IMR-90 (cell line): ENCODE results near the gene KRTAP5-5. TPM values are rescaled to one million over a fixed set of nuclear protein-coding genes. Genes with fewer than 3 reads are reported as not detected.

Experiments used
- ATAC-seq: fragments of 200-7000 bp; cut with Tn5 transposase; 2 replicates; pipeline ENCODE4 v1.9.1; 2020; ENCODE audit warnings: low read depth, mild to moderate bottlenecking, moderate library complexity
- BruUV-seq: library from RNA; stranded (reverse); fragments of 400-500 nt; replicated peaks from 2 replicates; lab custom pipeline; 2021; lab: Mats Ljungman, UMichigan
- CTCF ChIA-PET: fragments of 300-600 bp; formaldehyde crosslinking; extraction: SDS; loops from one replicate; lab custom pipeline; 2021; ENCODE audit warnings: antibody characterized with exemption; lab: Yijun Ruan, JAX
- POLR2A ChIA-PET: fragments of 300-600 bp; sonication (Branson Sonifier 250); formaldehyde crosslinking; loops from one replicate; lab custom pipeline; 2022; ENCODE audit warnings: antibody characterized with exemption; ENCODE audit not compliant: unreplicated experiment; lab: Charles Lee
- DNase-seq: peaks from one replicate; pipeline ENCODE4 v3.0.0; 2013
- H2AFZ ChIP-seq: replicated peaks from 2 replicates; pipeline ENCODE3; 2013; ENCODE audit warnings: low read length, mild to moderate bottlenecking; ENCODE audit not compliant: poor library complexity
- H2AK5ac ChIP-seq: 2 replicates; pipeline ENCODE4 v1.6.1; 2013; ENCODE audit warnings: low read depth, low read length, inconsistent platforms
- H2AK9ac ChIP-seq: replicated peaks from 2 replicates; pipeline ENCODE3; 2013; ENCODE audit warnings: mild to moderate bottlenecking, low read depth, low read length, moderate library complexity; ENCODE audit not compliant: poor library complexity
- H2BK120ac ChIP-seq: 2 replicates; pipeline ENCODE4 v1.6.1; 2013; ENCODE audit warnings: low read depth, low read length, inconsistent platforms
- H2BK15ac ChIP-seq: 3 replicates; pipeline ENCODE4 v1.6.1; 2013; ENCODE audit warnings: low read depth, low read length, inconsistent platforms
- H2BK20ac ChIP-seq: 2 replicates; pipeline ENCODE4 v1.6.1; 2013; ENCODE audit warnings: low read depth, mild to moderate bottlenecking, inconsistent platforms, low read length, moderate library complexity
- H2BK5ac ChIP-seq: 2 replicates; pipeline ENCODE4 v1.6.1; 2013; ENCODE audit warnings: mild to moderate bottlenecking, low read depth, low read length, inconsistent platforms; ENCODE audit not compliant: poor library complexity, severe bottlenecking
- H3K14ac ChIP-seq: replicated peaks from 2 replicates; pipeline ENCODE4 v1.6.1; 2013; ENCODE audit warnings: low read depth, low read length, inconsistent platforms
- H3K18ac ChIP-seq: 2 replicates; pipeline ENCODE4 v1.6.1; 2013; ENCODE audit warnings: low read depth, low read length, control low read depth
- H3K23ac ChIP-seq: 2 replicates; pipeline ENCODE4 v1.6.1; 2013; ENCODE audit warnings: low read depth, low read length, inconsistent platforms
- H3K27ac ChIP-seq: 2 replicates; pipeline ENCODE4 v1.5.1; 2013; ENCODE audit warnings: mild to moderate bottlenecking, control low read depth, low read length; ENCODE audit not compliant: insufficient read depth
- H3K27me3 ChIP-seq: 2 replicates; pipeline ENCODE4 v1.6.1; 2013; ENCODE audit warnings: low read length; ENCODE audit not compliant: control insufficient read depth, insufficient read depth
- H3K36me3 ChIP-seq: 2 replicates; pipeline ENCODE4 v1.6.1; 2013; ENCODE audit warnings: low read length, mixed read lengths; ENCODE audit not compliant: control insufficient read depth, insufficient read depth
- H3K4ac ChIP-seq: 2 replicates; pipeline ENCODE4 v1.6.1; 2013; ENCODE audit warnings: low read depth, low read length, inconsistent platforms
- H3K4me1 ChIP-seq: 2 replicates; pipeline ENCODE4 v1.6.1; 2013; ENCODE audit warnings: low read length, mixed read lengths; ENCODE audit not compliant: control insufficient read depth, insufficient read depth
- H3K4me2 ChIP-seq: 2 replicates; pipeline ENCODE4 v1.6.1; 2013; ENCODE audit warnings: low read depth, mild to moderate bottlenecking, control low read depth, low read length, moderate library complexity
- H3K4me3 ChIP-seq: 2 replicates; pipeline ENCODE4 v1.5.1; 2013; ENCODE audit warnings: low read depth, mild to moderate bottlenecking, control low read depth, low read length, moderate library complexity; ENCODE audit not compliant: insufficient read depth
- H3K56ac ChIP-seq: 2 replicates; pipeline ENCODE4 v1.6.1; 2013; ENCODE audit warnings: low read length, inconsistent platforms; ENCODE audit not compliant: insufficient read depth; ENCODE audit errors: extremely low read depth
- H3K79me1 ChIP-seq, 2 experiments: 2 replicates each; pipeline ENCODE4 v1.6.1; 2013; ENCODE audit warnings: low read length in 2 of 2, inconsistent platforms in 1 of 2, low read depth in 1 of 2
- H3K9ac ChIP-seq: 2 replicates; pipeline ENCODE4 v1.6.1; 2013; ENCODE audit warnings: low read depth, low read length, control low read depth
- H3K9me1 ChIP-seq: 2 replicates; pipeline ENCODE4 v1.6.1; 2013; ENCODE audit warnings: low read length, inconsistent platforms; ENCODE audit not compliant: insufficient read depth
- H3K9me3 ChIP-seq: 2 replicates; pipeline ENCODE4 v1.6.1; 2013; ENCODE audit warnings: low read length; ENCODE audit not compliant: control insufficient read depth, insufficient read depth
- H4K20me1 ChIP-seq: 2 replicates; pipeline ENCODE4 v1.6.1; 2013; ENCODE audit warnings: low read length, inconsistent platforms; ENCODE audit not compliant: insufficient read depth
- H4K5ac ChIP-seq: 2 replicates; pipeline ENCODE4 v1.6.1; 2013; ENCODE audit warnings: mild to moderate bottlenecking, low read depth, low read length, control low read depth
- H4K8ac ChIP-seq, 2 experiments: 2 replicates each; pipeline ENCODE4 v1.6.1; 2013; ENCODE audit warnings: low read depth in 2 of 2, low read length in 2 of 2, control low read depth in 1 of 2, inconsistent platforms in 1 of 2
- H4K91ac ChIP-seq: 2 replicates; pipeline ENCODE4 v1.6.1; 2013; ENCODE audit warnings: low read depth, low read length, inconsistent platforms; ENCODE audit not compliant: insufficient read depth
- NFE2L2 ChIP-seq: fragments of 150-350 bp; IDR thresholded peaks from 2 replicates; pipeline ENCODE4 v1.6.1; 2016; ENCODE audit warnings: low read depth, mild to moderate bottlenecking, low read length
- POLR2A ChIP-seq: IDR thresholded peaks from 2 replicates; pipeline ENCODE4 v1.6.1; 2012; ENCODE audit warnings: mild to moderate bottlenecking, low read depth, low read length
- WGBS, 2 experiments: methylation state at CpG; one replicate each; pipeline versions ENCODE4 v1.1.5 to v1.1.7; 2013; ENCODE audit warnings: missing lambda C conversion rate in 2 of 2; ENCODE audit not compliant: insufficient read length in 1 of 2; ENCODE audit errors: extremely low coverage in 2 of 2; 5-methylcytosine and 5-hydroxymethylcytosine counted together
- dilution Hi-C: fragments of 300-500 bp; cut with HindIII; formaldehyde crosslinking; loops from one replicate; pipeline ENCODE4 v1.14.3; 2018; ENCODE audit warnings: low sequenced_read_pairs; ENCODE audit not compliant: unreplicated experiment
- in situ Hi-C: fragments of 300-500 bp; cut with MboI; formaldehyde crosslinking; loops from 3 replicates; pipeline ENCODE4 v1.14.3; 2019; ENCODE audit warnings: low sequenced_read_pairs, inconsistent platforms, mixed read lengths
- intact Hi-C: fragments of 100-400 bp; cut with micrococcal nuclease; formaldehyde crosslinking; loops from 2 replicates; pipeline ENCODE4 v1.10.0; 2022
- polyA plus RNA-seq, 3 experiments: library from polyadenylated mRNA; depleted of rRNA; stranded (reverse); fragments of >200 nt; gene quantifications; 2 replicates each; pipeline ENCODE4 v1.2.3, GENCODE V29; 2012; ENCODE audit warnings: low replicate concordance in 1 of 3
- total RNA-seq: library from RNA; depleted of rRNA; stranded (reverse); fragments of >200 nt; gene quantifications from 2 replicates; pipeline ENCODE4 v1.2.3, GENCODE V29; 2012

The KRTAP5-5 gene
- total and polyA plus RNA-seq, 2 of the 4 experiments (the other 2 are of a cell fraction): not detected

DNA sequence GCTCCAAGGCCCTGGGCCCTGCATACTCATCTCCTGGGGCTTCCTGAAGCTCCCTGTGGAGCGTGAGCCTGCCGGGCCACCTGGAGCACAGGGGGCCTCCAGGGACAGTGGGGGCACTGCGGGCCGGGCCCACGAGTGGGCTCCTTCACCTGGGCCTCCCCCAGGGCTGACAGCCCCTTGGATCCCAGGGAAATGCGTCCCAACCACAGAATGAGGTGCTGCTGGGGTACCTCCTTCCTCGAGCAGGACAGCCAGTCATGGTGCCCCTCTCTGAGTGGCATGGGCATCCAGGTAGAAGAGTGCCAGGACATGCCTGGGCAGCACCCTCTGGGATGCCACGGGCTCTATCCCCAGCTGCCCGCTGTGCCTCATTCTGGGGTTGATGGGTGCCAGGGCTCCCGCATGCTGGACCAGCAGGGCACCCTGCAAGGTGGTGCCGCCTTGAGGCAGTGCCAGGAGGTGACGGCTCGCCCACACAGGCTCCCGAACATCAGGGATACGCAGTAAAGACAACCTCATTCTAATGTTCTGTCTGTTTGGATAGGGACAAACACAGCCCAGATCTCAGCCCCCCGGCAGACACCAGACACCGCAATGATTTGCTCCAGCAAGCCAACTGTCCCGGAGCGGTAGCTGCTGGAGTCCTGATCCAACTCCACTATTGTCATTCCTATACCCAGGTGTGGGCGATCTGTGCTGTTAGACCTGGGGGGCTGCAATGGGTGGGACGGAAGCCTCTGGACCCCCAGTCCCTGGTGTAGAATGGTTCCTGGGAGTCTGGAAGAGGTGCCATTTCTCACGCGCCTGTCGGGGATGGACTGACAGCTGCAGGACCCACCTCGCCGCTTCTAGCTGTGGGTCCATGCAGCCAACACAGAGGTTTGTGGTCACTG lies 25.8 kb downstream of the KRTAP5-5 start (continued):
- TF ChIP-seq NFE2L2: no peak

DNA sequence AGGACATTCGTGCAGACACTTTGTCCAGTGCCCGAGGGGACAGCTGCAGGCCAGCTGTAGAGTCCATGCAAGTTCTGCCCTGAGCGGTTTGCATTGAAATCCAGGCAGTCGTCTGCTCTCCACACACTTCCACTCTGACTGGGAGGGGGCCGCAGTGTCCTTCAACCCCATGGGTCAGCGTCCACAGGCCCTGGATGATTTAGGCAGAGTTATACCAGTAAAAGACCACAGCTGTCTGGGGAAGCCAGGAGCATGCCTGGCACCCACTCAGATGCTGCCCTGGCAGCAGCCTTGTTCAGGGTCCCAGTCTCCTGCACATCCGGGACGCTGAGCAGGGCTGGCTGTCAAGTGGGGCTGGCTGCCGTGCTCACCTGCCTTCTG lies 26.5 kb downstream of the KRTAP5-5 start:
- no peak overlapping the region for H3K4me2 ChIP-seq
- no peak overlapping the region for H2AFZ ChIP-seq
- no peak overlapping the region for H3K14ac ChIP-seq
- no peak overlapping the region for H4K5ac ChIP-seq
- H4K20me1 ChIP-seq: no peaks in the 10 kb centered on the region
- no peak overlapping the region for H3K23ac ChIP-seq
- H3K27me3 ChIP-seq: peaks cover 54% of the 10 kb centered on the region
- 38% methylated on average over 2 of the region's 9 CpGs; no CpG with 5 or more reads in 1 of the 2 experiments for WGBS, 2 experiments
- no peak overlapping the region for H3K27ac ChIP-seq
- no peak overlapping the region for H3K4me3 ChIP-seq
- H3K4ac ChIP-seq: no peak overlapping the region
- no peak overlapping the region for H2AK9ac ChIP-seq
- no peak overlapping the region for H3K9ac ChIP-seq
- intact Hi-C loops (no loop called here), in situ Hi-C loops (no loop called here), dilution Hi-C loops (no loop called here)
- TF ChIP-seq POLR2A: no peak
- DNase-seq (no peak), ATAC-seq (no peak)
- no peaks in the 10 kb centered on the region for H3K79me1 ChIP-seq
- no peaks in the 10 kb centered on the region; the same call in 1 of the 2 replicates for H3K4me1 ChIP-seq
- no TSS peak for BruUV-seq
- H3K56ac ChIP-seq: no peak overlapping the region
- ChIA-PET CTCF (no interaction called here), POLR2A (no interaction called here)
- H4K91ac ChIP-seq: no peak overlapping the region
- H2BK15ac ChIP-seq: no peak overlapping the region
- no peak overlapping the region for H2BK120ac ChIP-seq
- no peaks in the 10 kb centered on the region for H3K36me3 ChIP-seq
- H2BK5ac ChIP-seq: no peak overlapping the region
- no peak overlapping the region for H4K8ac ChIP-seq
- H3K9me1 ChIP-seq: no peaks in the 10 kb centered on the region
- no peak overlapping the region for H2AK5ac ChIP-seq
- H3K9me3 ChIP-seq: no peaks in the 10 kb centered on the region
- H2BK20ac ChIP-seq: no peak overlapping the region
- H3K18ac ChIP-seq: no peak overlapping the region
